Body of pancreas (tissue), 4 donors: ENCODE measurements around the gene SMIM1. TPM values are rescaled to one million over a fixed set of nuclear protein-coding genes. Genes with fewer than 3 reads are reported as not detected.

ENCODE experiments used
- ATAC-seq: fragments of 150-250 bp; one replicate; pipeline ENCODE4 v1.9.1; 2016
- DNase-seq, 4 donors: peaks; one replicate each; pipeline ENCODE4 v3.0.0-alpha.2; 2019
- H3K27ac ChIP-seq, 4 donors: fragments of 200-600 bp; sonication (generic); 1 replicate in 3 of 4; 2 replicates in 1 of 4; pipeline versions ENCODE4 v1.5.1 to v1.6.1; 2016 to 2019; ENCODE audit warnings: mild to moderate bottlenecking in 1 of 4, mixed read lengths in 1 of 4, moderate library complexity in 1 of 4
- H3K27me3 ChIP-seq, 2 donors: fragments of 200-600 bp; sonication (generic); one replicate each; pipeline ENCODE4 v1.6.0; 2016; ENCODE audit warnings: mild to moderate bottlenecking in 1 of 2
- H3K36me3 ChIP-seq, 2 donors: fragments of 200-600 bp; sonication (generic); replicated peaks in 1 of 2; 2 replicates each; pipeline ENCODE4 v1.5.1; 2016; ENCODE audit warnings: low read depth in 2 of 2; ENCODE audit not compliant: insufficient read depth in 1 of 2
- H3K4me1 ChIP-seq: fragments of 200-600 bp; sonication (generic); one replicate; pipeline ENCODE4 v1.6.0; 2016
- H3K4me3 ChIP-seq, 2 donors: fragments of 200-600 bp; sonication (generic); 1 replicate in 1 of 2; 2 replicates in 1 of 2; pipeline ENCODE4 v1.5.1; 2016 to 2019
- H3K9me3 ChIP-seq, 3 donors: fragments of 200-600 bp; sonication (generic); 1 replicate in 2 of 3; 2 replicates in 1 of 3; pipeline ENCODE4 v1.5.1; 2016
- POLR2A ChIP-seq, 3 donors: fragments of 450-650 bp; IDR thresholded peaks; one replicate each; pipeline ENCODE4 v1.6.1; 2016; ENCODE audit warnings: antibody characterized with exemption in 3 of 3, mild to moderate bottlenecking in 2 of 3
- WGBS, 2 donors: methylation state at CpG; one replicate each; pipeline ENCODE4 v1.1.5; 2017; 5-methylcytosine and 5-hydroxymethylcytosine counted together
- intact Hi-C: fragments of 100-400 bp; cut with DNase I; formaldehyde crosslinking; loops from one replicate; pipeline ENCODE4 v1.15.1; 2023
- total RNA-seq, 2 donors: library from RNA; depleted of rRNA; stranded (reverse); fragments of >200 nt; gene quantifications; one replicate each; pipeline ENCODE4 v1.1.0, GENCODE V29; 2016
- TF ChIP-seq, protein P1 (sequence below), 7 experiments: fragments of 450-650 bp in 4 of 7; fragments of 200-600 bp in 3 of 7; sonication (generic) in 3 of 7; IDR thresholded peaks; one replicate each; pipeline ENCODE4 v1.5.1; 2016 to 2019; ENCODE audit warnings: antibody characterized with exemption in 7 of 7

The SMIM1 gene
- total RNA-seq, 2 donors from 2014 or later: 5.2 TPM; not detected in 1

DNA sequence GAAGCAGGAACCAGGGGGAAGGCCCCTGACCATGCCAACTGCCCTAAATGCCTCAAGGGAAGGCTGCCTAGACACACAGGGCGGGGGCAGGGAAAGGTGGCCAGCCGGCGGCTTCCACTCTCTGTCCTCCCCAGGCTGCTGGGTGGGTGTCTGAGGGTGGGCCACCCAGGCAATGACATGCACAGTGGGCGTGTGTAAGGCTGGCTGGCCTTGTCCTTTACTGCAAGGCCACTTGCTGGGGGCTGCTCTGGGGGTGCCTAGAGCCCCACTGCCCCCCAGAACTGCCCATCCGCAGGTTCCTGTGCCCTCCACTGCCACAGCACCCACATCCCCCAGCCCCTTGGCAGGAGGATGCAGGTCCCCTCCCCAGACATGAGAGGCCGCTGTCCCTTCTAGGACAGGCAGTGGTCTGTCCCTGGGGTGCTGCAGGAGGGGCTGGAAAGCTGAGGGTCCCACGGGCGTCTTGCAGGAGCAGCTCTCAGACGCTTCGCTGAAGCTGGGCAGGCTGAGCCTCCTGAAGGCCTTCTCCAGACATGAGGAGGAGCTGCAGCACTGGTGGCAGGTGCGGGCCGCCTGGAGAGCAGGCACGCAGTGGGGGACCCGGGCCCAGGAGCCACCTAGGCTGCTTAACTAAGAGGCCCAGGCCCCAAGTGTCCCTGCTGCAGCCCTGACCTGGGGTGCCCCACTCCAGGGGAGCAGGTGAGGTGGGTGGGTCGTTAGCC, 10.2 kb upstream of the SMIM1 start:
- no peak for ATAC-seq
- Histone ChIP-seq H3K36me3 (no peaks in the 10 kb centered on the region), H3K27me3 (no peaks in the 10 kb centered on the region), H3K4me3 (no peak overlapping the region), H3K9me3 (no peaks in the 10 kb centered on the region), H3K4me1 (peaks cover 5% of the 10 kb centered on the region), H3K27ac (no peak overlapping the region)
- no peak for DNase-seq
- WGBS, 2 donors: 40 to 69% methylated on average over 1 to 15 of the region's 15 CpGs
- intact Hi-C loops: no loop called here
- TF ChIP-seq POLR2A (IDR thresholded peaks at IDR 0.05): no peak
- TF ChIP-seq, protein P1, sequence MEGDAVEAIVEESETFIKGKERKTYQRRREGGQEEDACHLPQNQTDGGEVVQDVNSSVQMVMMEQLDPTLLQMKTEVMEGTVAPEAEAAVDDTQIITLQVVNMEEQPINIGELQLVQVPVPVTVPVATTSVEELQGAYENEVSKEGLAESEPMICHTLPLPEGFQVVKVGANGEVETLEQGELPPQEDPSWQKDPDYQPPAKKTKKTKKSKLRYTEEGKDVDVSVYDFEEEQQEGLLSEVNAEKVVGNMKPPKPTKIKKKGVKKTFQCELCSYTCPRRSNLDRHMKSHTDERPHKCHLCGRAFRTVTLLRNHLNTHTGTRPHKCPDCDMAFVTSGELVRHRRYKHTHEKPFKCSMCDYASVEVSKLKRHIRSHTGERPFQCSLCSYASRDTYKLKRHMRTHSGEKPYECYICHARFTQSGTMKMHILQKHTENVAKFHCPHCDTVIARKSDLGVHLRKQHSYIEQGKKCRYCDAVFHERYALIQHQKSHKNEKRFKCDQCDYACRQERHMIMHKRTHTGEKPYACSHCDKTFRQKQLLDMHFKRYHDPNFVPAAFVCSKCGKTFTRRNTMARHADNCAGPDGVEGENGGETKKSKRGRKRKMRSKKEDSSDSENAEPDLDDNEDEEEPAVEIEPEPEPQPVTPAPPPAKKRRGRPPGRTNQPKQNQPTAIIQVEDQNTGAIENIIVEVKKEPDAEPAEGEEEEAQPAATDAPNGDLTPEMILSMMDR (IDR thresholded peaks at IDR 0.05): no peak

DNA sequence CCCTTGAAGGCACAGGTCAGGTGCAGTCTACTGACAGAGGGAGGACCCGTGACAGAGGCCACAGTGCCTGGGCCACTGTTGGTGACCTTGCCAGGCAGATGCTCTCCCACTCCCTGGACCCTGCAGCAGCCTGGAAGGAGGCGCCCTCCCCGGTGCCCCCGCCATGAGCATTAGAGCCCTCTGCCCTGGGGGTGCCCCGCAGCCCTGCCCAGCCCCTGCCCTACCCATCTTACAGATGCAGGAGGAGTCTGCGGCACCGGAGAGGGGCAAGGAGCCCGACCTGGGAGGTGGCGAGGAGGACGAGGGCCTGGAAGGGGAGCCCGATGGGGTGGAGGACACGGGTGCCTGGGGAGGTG, 9.7 kb upstream of the SMIM1 start:
- no peak for TF ChIP-seq POLR2A (IDR thresholded peaks at IDR 0.05)
- TF ChIP-seq, protein P1 (IDR thresholded peaks at IDR 0.05): no peak
- ATAC-seq (no peak), DNase-seq (no peak)
- 72 to 75% methylated on average over 11 to 12 of the region's 12 CpGs for WGBS, 2 donors
- H3K4me1 ChIP-seq: peaks cover 11% of the 10 kb centered on the region
- intact Hi-C loops: no loop called here
- H3K9me3 ChIP-seq: no peaks in the 10 kb centered on the region
- no peaks in the 10 kb centered on the region for H3K27me3 ChIP-seq
- H3K4me3 ChIP-seq: no peak overlapping the region
- H3K36me3 ChIP-seq: no peaks in the 10 kb centered on the region
- no peak overlapping the region for H3K27ac ChIP-seq

DNA sequence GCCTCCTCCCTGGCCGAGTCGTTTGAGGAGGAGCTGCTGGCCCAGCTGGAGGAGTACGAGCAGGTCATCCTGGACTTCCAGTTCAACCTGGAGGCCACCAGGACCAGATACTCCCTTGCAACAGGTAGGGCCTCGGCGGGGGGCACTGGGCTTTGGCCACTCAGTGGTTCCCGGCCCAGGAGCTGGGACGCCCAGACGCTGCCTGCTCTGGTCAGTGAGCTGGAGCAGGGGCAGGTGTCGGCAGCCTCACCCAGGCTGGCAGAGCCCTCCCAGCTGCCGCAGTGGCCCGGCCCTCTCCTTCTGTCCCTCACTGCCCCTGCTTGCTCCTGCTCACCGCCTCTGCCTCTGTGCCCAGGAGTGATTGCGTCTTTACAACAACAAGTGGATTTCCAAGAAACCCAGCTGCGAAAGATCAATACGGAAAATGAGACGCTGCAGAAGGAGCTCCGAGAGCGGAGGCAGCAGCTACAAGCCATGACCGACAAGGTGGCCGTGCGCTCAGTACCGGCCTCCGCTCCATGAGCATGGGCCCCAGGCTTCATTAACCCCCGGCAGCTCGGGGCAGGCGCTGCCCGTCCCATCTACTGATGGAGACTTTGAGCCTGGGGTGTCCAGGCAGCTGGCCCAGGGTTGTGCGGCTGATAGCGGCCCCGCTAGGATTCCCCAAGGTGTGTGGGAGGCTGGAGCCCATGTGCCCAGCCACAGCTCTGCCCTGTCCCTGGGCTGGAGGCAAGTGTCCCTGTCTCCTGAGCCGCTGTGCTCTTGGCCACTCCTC, 9.0 kb upstream of the SMIM1 start:
- 55 to 60% methylated on average over 13 to 23 of the region's 31 CpGs for WGBS, 2 donors
- TF ChIP-seq POLR2A (IDR thresholded peaks at IDR 0.05): no peak
- TF ChIP-seq, protein P1 (IDR thresholded peaks at IDR 0.05): no peak
- DNase-seq: no peak
- Histone ChIP-seq H3K4me3 (no peak overlapping the region), H3K27me3 (no peaks in the 10 kb centered on the region), H3K4me1 (peaks cover 17% of the 10 kb centered on the region), H3K27ac (no peak overlapping the region), H3K36me3 (no peaks in the 10 kb centered on the region), H3K9me3 (no peaks in the 10 kb centered on the region)
- ATAC-seq: no peak
- intact Hi-C loops: no loop called here

DNA sequence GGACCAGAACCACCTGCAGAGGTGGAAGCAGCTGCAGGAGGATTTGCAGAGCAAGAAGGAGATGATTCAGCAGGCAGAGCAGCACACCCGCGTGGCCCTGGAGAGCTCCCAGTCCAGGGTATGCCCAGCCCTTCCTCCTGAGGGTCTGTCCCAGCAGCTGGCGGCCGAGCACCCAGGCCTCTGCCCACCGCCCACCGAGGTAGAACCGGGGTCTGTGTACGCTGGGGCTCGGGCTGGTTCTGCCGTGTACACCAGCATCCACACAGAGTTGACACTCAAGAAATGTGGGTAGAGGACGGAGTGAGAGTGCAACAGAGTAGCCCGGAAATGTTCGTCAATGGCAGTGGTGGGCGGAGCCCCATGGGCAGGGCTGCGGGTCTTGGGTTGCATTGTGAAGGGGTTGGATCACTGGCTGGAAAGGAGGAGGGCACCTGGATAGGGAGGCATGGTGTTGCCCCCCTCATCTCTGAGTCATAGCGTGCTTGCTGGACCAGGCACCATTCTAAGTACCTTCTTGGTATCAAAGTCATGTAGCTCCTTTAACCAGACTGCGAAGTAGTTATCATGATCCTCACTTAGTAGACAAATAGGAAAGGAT, 5.1 kb upstream of the SMIM1 start:
- Histone ChIP-seq H3K27ac (no peak overlapping the region), H3K9me3 (no peaks in the 10 kb centered on the region), H3K4me3 (no peak overlapping the region), H3K36me3 (no peaks in the 10 kb centered on the region), H3K27me3 (no peaks in the 10 kb centered on the region), H3K4me1 (peaks cover 31% of the 10 kb centered on the region)
- DNase-seq (no peak), ATAC-seq (no peak)
- TF ChIP-seq, protein P1 (IDR thresholded peaks at IDR 0.05): no peak
- TF ChIP-seq POLR2A (IDR thresholded peaks at IDR 0.05): no peak
- WGBS, 2 donors: 80 to 88% methylated on average over 13 to 17 of the region's 17 CpGs
- intact Hi-C loops: no loop called here
